Measurements from ENCODE around the gene SH3GL3.

GRCh38 chr15:83650831-83651230 is 203.7 kb downstream of the SH3GL3 start:
- TF ChIP-seq TCF7L2 (IDR thresholded peaks at IDR 0.05; ENCODE audit: low read depth, low read length) (no peak), POLR2AphosphoS5 (IDR thresholded peaks at IDR 0.05; ENCODE audit: low read depth, low read length) (no peak)
- TF ChIP-seq, protein P1, sequence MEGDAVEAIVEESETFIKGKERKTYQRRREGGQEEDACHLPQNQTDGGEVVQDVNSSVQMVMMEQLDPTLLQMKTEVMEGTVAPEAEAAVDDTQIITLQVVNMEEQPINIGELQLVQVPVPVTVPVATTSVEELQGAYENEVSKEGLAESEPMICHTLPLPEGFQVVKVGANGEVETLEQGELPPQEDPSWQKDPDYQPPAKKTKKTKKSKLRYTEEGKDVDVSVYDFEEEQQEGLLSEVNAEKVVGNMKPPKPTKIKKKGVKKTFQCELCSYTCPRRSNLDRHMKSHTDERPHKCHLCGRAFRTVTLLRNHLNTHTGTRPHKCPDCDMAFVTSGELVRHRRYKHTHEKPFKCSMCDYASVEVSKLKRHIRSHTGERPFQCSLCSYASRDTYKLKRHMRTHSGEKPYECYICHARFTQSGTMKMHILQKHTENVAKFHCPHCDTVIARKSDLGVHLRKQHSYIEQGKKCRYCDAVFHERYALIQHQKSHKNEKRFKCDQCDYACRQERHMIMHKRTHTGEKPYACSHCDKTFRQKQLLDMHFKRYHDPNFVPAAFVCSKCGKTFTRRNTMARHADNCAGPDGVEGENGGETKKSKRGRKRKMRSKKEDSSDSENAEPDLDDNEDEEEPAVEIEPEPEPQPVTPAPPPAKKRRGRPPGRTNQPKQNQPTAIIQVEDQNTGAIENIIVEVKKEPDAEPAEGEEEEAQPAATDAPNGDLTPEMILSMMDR (IDR thresholded peaks at IDR 0.05) = no peak
